Forelimb muscle (tissue), 1 donor: Measurements from ENCODE around the gene ACAD10. TPM values are rescaled to one million over a fixed set of nuclear protein-coding genes. Genes with fewer than 3 reads are reported as not detected.

Experiments used
- DNase-seq: peaks from one replicate; pipeline ENCODE4 v3.0.0-alpha.2; 2013; ENCODE audit warnings: low read depth
- polyA plus RNA-seq: library from polyadenylated mRNA; unstranded; fragments of 120-200 nt; gene quantifications from one replicate; pipeline ENCODE4 v1.2.1, GENCODE V29; 2013; ENCODE audit not compliant: insufficient read length

ACAD10 gene
- polyA plus RNA-seq, 1 donor = 17.7 TPM

DNA sequence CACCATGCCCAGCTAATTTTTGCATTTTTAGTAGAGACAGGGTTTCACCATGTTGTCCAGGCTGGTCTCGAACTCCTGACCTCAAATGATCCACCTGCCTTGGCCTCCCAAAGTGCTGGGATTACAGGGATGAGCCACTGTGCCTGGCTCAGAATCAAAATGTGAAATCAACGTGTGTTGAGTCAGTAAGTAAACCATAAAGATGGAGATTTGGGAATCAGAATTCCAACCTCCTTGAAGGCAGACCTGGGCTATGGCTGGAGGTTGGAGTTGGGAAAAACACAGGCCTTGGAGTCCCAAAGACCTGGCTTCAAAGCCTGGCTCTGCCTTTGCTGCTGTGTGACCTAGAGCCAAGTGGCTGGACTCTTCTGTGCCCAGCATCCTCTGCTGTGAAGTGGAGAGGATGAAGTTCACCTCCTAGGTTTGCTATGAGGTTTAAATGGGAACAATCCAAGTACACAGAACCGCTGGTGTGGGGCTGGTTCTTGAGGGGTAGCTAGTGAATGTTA, 91.0 kb downstream of the ACAD10 start:
- DNase-seq = no peak

GRCh38 chr12:111777345-111778045, 91.6 kb downstream of the ACAD10 start:
- DNase-seq = no peak

- no peak for DNase-seq
Observed at GRCh38 chr12:111780166-111780565, 94.3 kb downstream of the ACAD10 start.

GRCh38 chr12:111780615-111781014, 94.8 kb downstream of the ACAD10 start:
- no peak for DNase-seq

- no peak for DNase-seq
Observed at GRCh38 chr12:111781085-111781658, 95.3 kb downstream of the ACAD10 start.

GRCh38 chr12:111783046-111783445, 97.2 kb downstream of the ACAD10 start:
- DNase-seq = no peak

- no peak for DNase-seq
Observed at GRCh38 chr12:111784953-111785352, 99.1 kb downstream of the ACAD10 start.

GRCh38 chr12:111785651-111786050, 99.8 kb downstream of the ACAD10 start:
- DNase-seq = no peak

- DNase-seq = no peak
Observed at GRCh38 chr12:111788178-111788654, 102.4 kb downstream of the ACAD10 start.

- no peak for DNase-seq
Observed at GRCh38 chr12:111789779-111790178, 103.9 kb downstream of the ACAD10 start.

GRCh38 chr12:111791507-111791906, 105.7 kb downstream of the ACAD10 start:
- no peak for DNase-seq

- DNase-seq = no peak
Observed at GRCh38 chr12:111792155-111792855, 106.5 kb downstream of the ACAD10 start.

DNA sequence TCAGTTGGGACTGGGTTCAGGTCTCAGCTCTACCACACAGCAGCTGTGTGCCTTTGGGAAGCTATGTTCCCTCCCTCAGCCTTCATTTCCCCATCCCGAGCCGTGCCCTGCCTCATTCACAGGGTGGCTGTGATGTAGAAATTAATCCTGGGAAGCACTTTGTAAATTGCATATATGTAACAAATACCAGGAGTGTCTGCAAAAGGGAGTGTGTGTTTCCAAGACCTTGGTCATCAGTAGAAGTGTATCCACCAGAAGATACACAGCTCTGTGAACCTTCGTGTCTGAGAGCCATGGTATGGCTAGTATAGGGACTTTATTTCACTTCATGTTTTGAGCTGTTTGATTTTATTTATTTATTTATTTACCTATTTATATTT, 107.0 kb downstream of the ACAD10 start:
- no peak for DNase-seq

DNA sequence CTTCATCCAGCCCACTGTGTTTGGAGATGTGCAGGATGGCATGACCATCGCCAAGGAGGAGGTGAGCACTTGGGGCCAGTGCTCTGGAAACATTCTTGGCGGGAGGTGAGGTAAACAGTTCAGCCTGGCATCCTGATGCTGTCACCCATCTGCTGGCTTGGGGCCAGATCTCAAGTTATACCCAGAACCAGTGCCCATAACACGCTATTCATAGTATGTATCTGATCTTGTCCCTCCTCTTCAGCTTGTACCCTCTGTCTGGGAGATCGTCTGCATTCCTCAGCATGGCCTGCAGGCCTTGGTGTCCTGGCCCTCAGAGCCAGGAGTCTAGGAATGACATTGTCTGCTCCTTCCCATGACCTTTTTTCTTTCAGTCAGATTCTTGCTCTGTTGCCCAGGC, 112.3 kb downstream of the ACAD10 start:
- DNase-seq = no peak

DNA sequence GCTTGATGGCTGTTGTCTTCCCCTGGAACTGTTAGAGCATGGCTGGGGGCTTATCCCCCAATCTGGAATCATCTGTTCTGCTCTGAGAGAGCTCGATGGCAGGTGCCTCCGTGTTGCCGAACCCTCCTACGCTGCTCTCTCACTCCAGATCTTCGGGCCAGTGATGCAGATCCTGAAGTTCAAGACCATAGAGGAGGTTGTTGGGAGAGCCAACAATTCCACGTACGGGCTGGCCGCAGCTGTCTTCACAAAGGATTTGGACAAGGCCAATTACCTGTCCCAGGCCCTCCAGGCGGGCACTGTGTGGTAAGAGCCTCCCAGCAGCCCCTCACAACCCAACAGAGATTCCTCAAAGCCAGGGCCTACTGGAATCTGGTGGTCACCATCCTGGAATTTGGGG, 113.9 kb downstream of the ACAD10 start:
- no peak for DNase-seq

DNA sequence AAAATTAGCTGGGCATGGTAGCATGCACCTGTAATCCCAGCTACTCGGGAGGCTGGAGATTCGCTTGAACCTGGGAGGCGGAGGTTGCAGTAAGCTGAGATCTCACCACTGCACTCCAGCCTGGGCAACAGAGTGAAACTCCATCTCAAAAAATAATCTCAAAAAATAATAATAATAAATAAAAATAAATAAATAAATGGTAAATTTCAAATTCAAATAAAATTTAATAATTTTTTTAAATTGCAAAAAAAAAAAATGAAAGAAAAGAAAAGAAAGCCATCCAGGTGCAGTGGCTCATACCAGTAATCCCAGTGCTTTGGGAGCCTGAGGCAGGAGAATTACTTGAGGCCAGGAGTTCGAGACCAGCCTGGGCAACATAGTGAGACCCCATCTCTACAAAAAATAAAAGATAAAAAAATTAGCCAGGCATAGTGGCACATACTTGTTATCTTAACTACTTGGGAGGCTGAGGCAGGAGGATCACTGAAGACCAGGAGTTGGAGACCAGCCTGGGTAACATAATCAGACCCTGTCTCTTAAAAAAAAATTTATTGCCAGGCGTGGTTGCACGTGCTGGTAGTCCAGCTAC, 117.3 kb downstream of the ACAD10 start:
- DNase-seq = no peak

GRCh38 chr12:111803851-111804250, 118.0 kb downstream of the ACAD10 start:
- DNase-seq = no peak

DNA sequence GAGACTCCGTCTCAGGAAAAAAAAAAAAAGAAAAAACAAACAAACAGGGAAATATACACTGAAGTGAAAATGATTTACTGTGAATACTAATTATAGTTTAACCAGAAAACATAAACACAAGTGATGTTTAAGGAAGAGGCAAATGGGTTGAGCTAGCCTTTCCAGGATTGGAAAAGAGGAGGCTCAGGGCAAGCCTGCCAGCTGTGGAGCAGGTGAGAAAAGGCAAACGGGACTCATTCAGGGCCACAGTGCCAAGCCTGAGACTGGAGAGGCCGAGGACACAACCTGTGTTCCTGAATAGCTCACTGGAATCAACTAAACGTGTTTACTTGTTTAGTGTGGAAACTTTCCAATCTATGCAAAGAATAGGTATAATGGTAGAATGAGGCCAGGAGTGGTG, 120.5 kb downstream of the ACAD10 start:
- DNase-seq = no peak
